Measurements from ENCODE around the gene CDH16. TPM values are rescaled to one million over a fixed set of nuclear protein-coding genes. Genes with fewer than 3 reads are reported as not detected.
"Not testable (repeated sequence)": the region's sequence is repeated elsewhere in the genome, so short reads cannot be mapped to it uniquely, and the experiment has no call there.

The CDH16 gene
- total and polyA plus RNA-seq, 2 donors (not counting 1 experiment from before 2014, with no cell fraction given): not detected

DNA sequence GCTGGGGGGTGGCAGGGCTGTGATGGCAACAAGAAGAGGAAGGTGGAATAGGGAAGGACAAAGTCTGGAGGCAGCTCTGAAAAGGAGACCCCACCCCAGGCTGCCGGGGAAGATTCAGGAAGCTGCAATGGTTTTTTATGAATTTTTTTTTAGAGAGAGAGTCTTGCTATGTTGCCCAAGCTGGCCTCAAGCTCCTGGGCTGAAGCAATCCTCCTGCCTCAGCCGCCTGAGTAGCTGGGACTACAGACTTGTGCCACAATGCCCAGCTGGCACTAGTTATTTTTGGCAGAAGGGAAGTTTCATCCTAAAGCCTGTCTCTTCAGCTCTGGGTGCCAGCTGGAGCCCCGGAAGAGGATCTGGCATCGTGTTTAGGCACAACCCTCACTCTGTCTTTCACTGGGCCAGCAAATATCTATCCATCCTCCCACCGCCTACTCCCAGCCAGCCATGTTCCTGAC is 41.0 kb upstream of the CDH16 start:
- H3K4me2 ChIP-seq (ENCODE audit: extremely low read depth, insufficient read depth, low read length): no peak overlapping the region
- no peak overlapping the region for H3K27ac ChIP-seq (ENCODE audit: insufficient read depth, low read length)
- H3K27me3 ChIP-seq (ENCODE audit: control insufficient read depth, insufficient read depth, low read length): peaks cover 7% of the 10 kb centered on the region
- no peaks in the 10 kb centered on the region for H3K9me3 ChIP-seq (ENCODE audit: control insufficient read depth, insufficient read depth, low read depth, low read length)
- H3K79me2 ChIP-seq (ENCODE audit: control insufficient read depth, insufficient read depth, low read length): no peaks in the 10 kb centered on the region
- H4K20me1 ChIP-seq (ENCODE audit: control insufficient read depth, extremely low read depth, insufficient read depth, low read length): no peaks in the 10 kb centered on the region
- H3K9ac ChIP-seq (ENCODE audit: insufficient read depth, low read length): no peak overlapping the region
- no peak overlapping the region for H3K4me3 ChIP-seq (replicated peaks in 1 of 4; ENCODE audit: control extremely low read depth in 1 of 4, insufficient read depth in 1 of 4, low read depth in 3 of 4, low read length in 4 of 4)
- DNase-seq (ENCODE audit: low read depth in 2 of 2): no peak
- H3K4me1 ChIP-seq (ENCODE audit: control insufficient read depth, extremely low read depth, insufficient read depth, low read length): no peaks in the 10 kb centered on the region
- TF ChIP-seq, protein P1, sequence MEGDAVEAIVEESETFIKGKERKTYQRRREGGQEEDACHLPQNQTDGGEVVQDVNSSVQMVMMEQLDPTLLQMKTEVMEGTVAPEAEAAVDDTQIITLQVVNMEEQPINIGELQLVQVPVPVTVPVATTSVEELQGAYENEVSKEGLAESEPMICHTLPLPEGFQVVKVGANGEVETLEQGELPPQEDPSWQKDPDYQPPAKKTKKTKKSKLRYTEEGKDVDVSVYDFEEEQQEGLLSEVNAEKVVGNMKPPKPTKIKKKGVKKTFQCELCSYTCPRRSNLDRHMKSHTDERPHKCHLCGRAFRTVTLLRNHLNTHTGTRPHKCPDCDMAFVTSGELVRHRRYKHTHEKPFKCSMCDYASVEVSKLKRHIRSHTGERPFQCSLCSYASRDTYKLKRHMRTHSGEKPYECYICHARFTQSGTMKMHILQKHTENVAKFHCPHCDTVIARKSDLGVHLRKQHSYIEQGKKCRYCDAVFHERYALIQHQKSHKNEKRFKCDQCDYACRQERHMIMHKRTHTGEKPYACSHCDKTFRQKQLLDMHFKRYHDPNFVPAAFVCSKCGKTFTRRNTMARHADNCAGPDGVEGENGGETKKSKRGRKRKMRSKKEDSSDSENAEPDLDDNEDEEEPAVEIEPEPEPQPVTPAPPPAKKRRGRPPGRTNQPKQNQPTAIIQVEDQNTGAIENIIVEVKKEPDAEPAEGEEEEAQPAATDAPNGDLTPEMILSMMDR (conservative IDR thresholded peaks at IDR 0.05 in 1 of 2, IDR thresholded peaks at IDR 0.05 in 1 of 2; ENCODE audit: low read depth in 1 of 2, low read length in 2 of 2): no peak
- TF ChIP-seq EZH2 (IDR thresholded peaks at IDR 0.05; ENCODE audit: low read length, missing control alignments): no peak
- H3K36me3 ChIP-seq (ENCODE audit: control insufficient read depth, insufficient read depth, low read length): no peaks in the 10 kb centered on the region
- no peak overlapping the region for H2AFZ ChIP-seq (ENCODE audit: low read length)

GRCh38 chr16:66958857-66959703 is 40.4 kb upstream of the CDH16 start:
- Histone ChIP-seq H3K27me3 (ENCODE audit: control insufficient read depth, insufficient read depth, low read length) (peaks cover 7% of the 10 kb centered on the region), H3K4me1 (ENCODE audit: control insufficient read depth, extremely low read depth, insufficient read depth, low read length) (no peaks in the 10 kb centered on the region), H3K4me2 (ENCODE audit: extremely low read depth, insufficient read depth, low read length) (no peak overlapping the region), H2AFZ (ENCODE audit: low read length) (no peak overlapping the region), H3K9ac (ENCODE audit: insufficient read depth, low read length) (no peak overlapping the region), H3K36me3 (ENCODE audit: control insufficient read depth, insufficient read depth, low read length) (no peaks in the 10 kb centered on the region), H3K9me3 (ENCODE audit: control insufficient read depth, insufficient read depth, low read depth, low read length) (no peaks in the 10 kb centered on the region), H4K20me1 (ENCODE audit: control insufficient read depth, extremely low read depth, insufficient read depth, low read length) (no peaks in the 10 kb centered on the region), H3K27ac (ENCODE audit: insufficient read depth, low read length) (no peak overlapping the region), H3K79me2 (ENCODE audit: control insufficient read depth, insufficient read depth, low read length) (no peaks in the 10 kb centered on the region), H3K4me3 (replicated peaks in 1 of 4; ENCODE audit: control extremely low read depth in 1 of 4, insufficient read depth in 1 of 4, low read depth in 3 of 4, low read length in 4 of 4) (no peak overlapping the region)
- DNase-seq (ENCODE audit: low read depth in 2 of 2): no peak
- no peak for TF ChIP-seq EZH2 (IDR thresholded peaks at IDR 0.05; ENCODE audit: low read length, missing control alignments)
- TF ChIP-seq, protein P1 (conservative IDR thresholded peaks at IDR 0.05 in 1 of 2, IDR thresholded peaks at IDR 0.05 in 1 of 2; ENCODE audit: low read depth in 1 of 2, low read length in 2 of 2): no peak

- H3K4me2 ChIP-seq (ENCODE audit: extremely low read depth, insufficient read depth, low read length); H3K27ac ChIP-seq (ENCODE audit: insufficient read depth, low read length); H3K4me1 ChIP-seq (ENCODE audit: control insufficient read depth, extremely low read depth, insufficient read depth, low read length); H3K9ac ChIP-seq (ENCODE audit: insufficient read depth, low read length); H3K36me3 ChIP-seq (ENCODE audit: control insufficient read depth, insufficient read depth, low read length); H3K27me3 ChIP-seq (ENCODE audit: control insufficient read depth, insufficient read depth, low read length); H3K79me2 ChIP-seq (ENCODE audit: control insufficient read depth, insufficient read depth, low read length); H3K4me3 ChIP-seq (replicated peaks in 1 of 4; ENCODE audit: control extremely low read depth in 1 of 4, insufficient read depth in 1 of 4, low read depth in 3 of 4, low read length in 4 of 4); H2AFZ ChIP-seq (ENCODE audit: low read length); H3K9me3 ChIP-seq (ENCODE audit: control insufficient read depth, insufficient read depth, low read depth, low read length); H4K20me1 ChIP-seq (ENCODE audit: control insufficient read depth, extremely low read depth, insufficient read depth, low read length); DNase-seq (ENCODE audit: low read depth in 2 of 2): not testable (repeated sequence)
These were observed 37.4 kb upstream of the CDH16 start for GRCh38 chr16:66956154-66956457.

GRCh38 chr16:66955363-66956153 is 36.9 kb upstream of the CDH16 start:
- H3K27ac ChIP-seq (ENCODE audit: insufficient read depth, low read length); H2AFZ ChIP-seq (ENCODE audit: low read length); H3K79me2 ChIP-seq (ENCODE audit: control insufficient read depth, insufficient read depth, low read length): not testable (repeated sequence)

More at GRCh38 chr16:66955363-66956153, 36.9 kb upstream of the CDH16 start:
- H3K4me3 ChIP-seq (replicated peaks in 1 of 4; ENCODE audit: control extremely low read depth in 1 of 4, insufficient read depth in 1 of 4, low read depth in 3 of 4, low read length in 4 of 4); DNase-seq (ENCODE audit: low read depth in 2 of 2); H3K27me3 ChIP-seq (ENCODE audit: control insufficient read depth, insufficient read depth, low read length); H3K4me1 ChIP-seq (ENCODE audit: control insufficient read depth, extremely low read depth, insufficient read depth, low read length); H3K9ac ChIP-seq (ENCODE audit: insufficient read depth, low read length); H3K9me3 ChIP-seq (ENCODE audit: control insufficient read depth, insufficient read depth, low read depth, low read length); H3K36me3 ChIP-seq (ENCODE audit: control insufficient read depth, insufficient read depth, low read length); H4K20me1 ChIP-seq (ENCODE audit: control insufficient read depth, extremely low read depth, insufficient read depth, low read length); H3K4me2 ChIP-seq (ENCODE audit: extremely low read depth, insufficient read depth, low read length): not testable (repeated sequence)

Measured in fibroblast of lung (primary cell).